AG04450 (cell line): ENCODE measurements around the gene USP10. TPM values are rescaled to one million over a fixed set of nuclear protein-coding genes. Genes with fewer than 3 reads are reported as not detected.

ENCODE experiments used
- CTCF ChIA-PET: fragments of 300-600, 350-600 bp; formaldehyde crosslinking; extraction: SDS; loops from one replicate; lab custom pipeline; 2022; ENCODE audit warnings: antibody characterized with exemption, inconsistent platforms; lab: Charles Lee
- POLR2A ChIA-PET: fragments of 350-600 bp; formaldehyde crosslinking; extraction: SDS; loops from one replicate; lab custom pipeline; 2021; ENCODE audit warnings: antibody characterized with exemption, inconsistent platforms; lab: Yijun Ruan, JAX
- DNase-seq: peaks from one replicate; pipeline ENCODE4 v3.0.0-alpha.2; 2011; ENCODE audit warnings: low read depth, low spot score
- H3K27ac ChIP-seq: one replicate; pipeline ENCODE4 v1.5.1; 2012; ENCODE audit warnings: low read depth, low read length, control low read depth
- H3K27me3 ChIP-seq: one replicate; pipeline ENCODE4 v1.6.0; 2012; ENCODE audit warnings: low read length; ENCODE audit not compliant: control insufficient read depth, insufficient read depth
- H3K4me3 ChIP-seq: 2 replicates; pipeline ENCODE4 v1.5.1; 2011; ENCODE audit warnings: mild to moderate bottlenecking, low read depth, low read length, control low read depth
- H3K9me3 ChIP-seq: 2 replicates; pipeline ENCODE4 v1.5.1; 2012; ENCODE audit warnings: low read length; ENCODE audit not compliant: control insufficient read depth, insufficient read depth
- CTCF ChIP-seq: IDR thresholded peaks from 2 replicates; pipeline ENCODE4 v1.5.1; 2011; ENCODE audit warnings: low read depth, low read length, control low read depth, inconsistent platforms
- polyA plus RNA-seq: library from polyadenylated mRNA; depleted of rRNA; stranded (reverse); fragments of >200 nt; gene quantifications from 2 replicates; pipeline ENCODE4 v1.2.3, GENCODE V29; 2011

The USP10 gene
- polyA plus RNA-seq, 1 experiment, result 54.9 TPM

- ChIA-PET CTCF (interaction anchor here (0.5 to 1.2 kb wide), 3 partner anchors 13 to 125 kb away, joined by 3 to 5 read pairs (median 5); no protein-coding TSS in a partner anchor), POLR2A (interaction anchor here (0.5 to 4.0 kb wide), 34 partner anchors 9 to 190 kb away, joined by 3 to 70 read pairs (median 6); no protein-coding TSS in a partner anchor)
- peak within 1 kb of the TSS; percentile 31 for H3K27ac ChIP-seq
- H3K27me3 ChIP-seq, result no peaks in the 10 kb centered on the region
- DNase-seq, result peak; percentile 63
- no peaks in the 10 kb centered on the region; the same call in 1 of the 2 replicates for H3K9me3 ChIP-seq
- TF ChIP-seq CTCF, result no peak
- peak within 1 kb of the TSS; percentile 90 for H3K4me3 ChIP-seq
These were observed 120.0 kb downstream of the USP10 start, which contains the start of gene CRISPLD2 for GRCh38 chr16:84819644-84820304. Gene CRISPLD2, plus strand, starts transcription at chr16:84819985. Its CDS starts 18,511 bp downstream, at chr16:84838496.

- TF ChIP-seq CTCF, result no peak
- Histone ChIP-seq H3K4me3 (peak overlapping the region; percentile 90), H3K27ac (peak overlapping the region; percentile 31), H3K9me3 (no peaks in the 10 kb centered on the region; the same call in 1 of the 2 replicates), H3K27me3 (no peaks in the 10 kb centered on the region)
- no peak for DNase-seq
- ChIA-PET CTCF (interaction anchor here (0.5 to 1.2 kb wide), 2 partner anchors 13 to 124 kb away, joined by 3 to 5 read pairs; no protein-coding TSS in a partner anchor), POLR2A (interaction anchor here (0.6 to 4.0 kb wide), 31 partner anchors 9 to 148 kb away, joined by 3 to 70 read pairs (median 6); no protein-coding TSS in a partner anchor)
These were observed 120.5 kb downstream of the USP10 start for GRCh38 chr16:84820305-84820684.

GRCh38 chr16:84820771-84821170 is 121.0 kb downstream of the USP10 start:
- ChIA-PET POLR2A (interaction anchor here (0.9 to 4.0 kb wide), 18 partner anchors 8 to 148 kb away, joined by 3 to 70 read pairs (median 8); no protein-coding TSS in a partner anchor), CTCF (interaction anchor here (1.2 kb wide), 1 partner anchor 12 kb away, joined by 3 read pairs; no protein-coding TSS in a partner anchor)
- Histone ChIP-seq H3K27ac (peak overlapping the region; percentile 31), H3K4me3 (peak overlapping the region; percentile 90), H3K9me3 (no peaks in the 10 kb centered on the region; the same call in 1 of the 2 replicates), H3K27me3 (no peaks in the 10 kb centered on the region)
- DNase-seq, result no peak
- TF ChIP-seq CTCF, result no peak

- ChIA-PET CTCF (no interaction called here), POLR2A (interaction anchor here (2.5 to 4.0 kb wide), 4 partner anchors 11 to 56 kb away, joined by 21 to 70 read pairs (median 36); no protein-coding TSS in a partner anchor)
- no peak for TF ChIP-seq CTCF
- no peak for DNase-seq
- no peaks in the 10 kb centered on the region for H3K27me3 ChIP-seq
- peak overlapping the region; percentile 90 for H3K4me3 ChIP-seq
- no peaks in the 10 kb centered on the region; the same call in 1 of the 2 replicates for H3K9me3 ChIP-seq
- H3K27ac ChIP-seq, result no peak overlapping the region
These were observed 121.4 kb downstream of the USP10 start for GRCh38 chr16:84821179-84821578.
